Erythroblast (primary cell): Measurements from ENCODE around the gene POLD1.

Source experiments
- GATA1 ChIP-seq: IDR thresholded peaks from 2 replicates; pipeline ENCODE4 v1.6.1; 2011; ENCODE audit warnings: low read depth, mild to moderate bottlenecking, control low read depth, low read length, moderate library complexity
- POLR2A ChIP-seq: IDR thresholded peaks from 2 replicates; pipeline ENCODE4 v1.6.1; 2011; ENCODE audit warnings: mild to moderate bottlenecking, low read length

- TF ChIP-seq POLR2A (no peak), GATA1 (no peak)
Observed at GRCh38 chr19:50433201-50434180, 49.3 kb downstream of the POLD1 start.
